GM12875 (cell line): ENCODE results near the gene DACH1.

Experiments
- H3K4me3 ChIP-seq: one replicate; pipeline ENCODE4 v1.5.1; 2011; ENCODE audit warnings: low read depth, low read length, control low read depth
- TF ChIP-seq, protein P1 (sequence below): IDR thresholded peaks from 2 replicates; pipeline ENCODE4 v1.5.1; 2011; ENCODE audit warnings: low read depth, mild to moderate bottlenecking, control low read depth, inconsistent platforms, low read length, moderate library complexity, borderline replicate concordance; ENCODE audit not compliant: insufficient read depth

DACH1 gene

DNA sequence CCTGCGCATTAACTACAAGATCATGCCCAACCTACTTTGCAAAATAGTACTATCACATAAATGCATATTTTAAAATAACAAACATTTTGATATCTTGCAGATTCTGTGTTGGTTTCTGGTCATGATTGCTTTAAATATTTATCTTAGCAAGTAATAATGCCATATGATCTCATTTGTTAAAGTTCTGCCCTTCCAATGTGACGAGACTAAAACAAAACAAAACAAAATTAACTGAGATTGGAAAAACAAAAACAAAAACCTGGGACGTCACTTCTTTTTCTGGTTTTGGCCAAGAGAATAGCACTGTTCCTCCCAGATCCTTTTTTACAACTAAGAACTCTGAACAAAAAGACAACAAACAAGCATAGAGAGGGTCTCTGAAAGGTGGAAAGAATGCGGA lies 436.3 kb downstream of the DACH1 start:
- no peak overlapping the region for H3K4me3 ChIP-seq
- TF ChIP-seq, protein P1, sequence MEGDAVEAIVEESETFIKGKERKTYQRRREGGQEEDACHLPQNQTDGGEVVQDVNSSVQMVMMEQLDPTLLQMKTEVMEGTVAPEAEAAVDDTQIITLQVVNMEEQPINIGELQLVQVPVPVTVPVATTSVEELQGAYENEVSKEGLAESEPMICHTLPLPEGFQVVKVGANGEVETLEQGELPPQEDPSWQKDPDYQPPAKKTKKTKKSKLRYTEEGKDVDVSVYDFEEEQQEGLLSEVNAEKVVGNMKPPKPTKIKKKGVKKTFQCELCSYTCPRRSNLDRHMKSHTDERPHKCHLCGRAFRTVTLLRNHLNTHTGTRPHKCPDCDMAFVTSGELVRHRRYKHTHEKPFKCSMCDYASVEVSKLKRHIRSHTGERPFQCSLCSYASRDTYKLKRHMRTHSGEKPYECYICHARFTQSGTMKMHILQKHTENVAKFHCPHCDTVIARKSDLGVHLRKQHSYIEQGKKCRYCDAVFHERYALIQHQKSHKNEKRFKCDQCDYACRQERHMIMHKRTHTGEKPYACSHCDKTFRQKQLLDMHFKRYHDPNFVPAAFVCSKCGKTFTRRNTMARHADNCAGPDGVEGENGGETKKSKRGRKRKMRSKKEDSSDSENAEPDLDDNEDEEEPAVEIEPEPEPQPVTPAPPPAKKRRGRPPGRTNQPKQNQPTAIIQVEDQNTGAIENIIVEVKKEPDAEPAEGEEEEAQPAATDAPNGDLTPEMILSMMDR, result no peak

- TF ChIP-seq, protein P1, result no peak
- no peak overlapping the region for H3K4me3 ChIP-seq
Observed at GRCh38 chr13:71417205-71417604, 449.8 kb downstream of the DACH1 start.

DNA sequence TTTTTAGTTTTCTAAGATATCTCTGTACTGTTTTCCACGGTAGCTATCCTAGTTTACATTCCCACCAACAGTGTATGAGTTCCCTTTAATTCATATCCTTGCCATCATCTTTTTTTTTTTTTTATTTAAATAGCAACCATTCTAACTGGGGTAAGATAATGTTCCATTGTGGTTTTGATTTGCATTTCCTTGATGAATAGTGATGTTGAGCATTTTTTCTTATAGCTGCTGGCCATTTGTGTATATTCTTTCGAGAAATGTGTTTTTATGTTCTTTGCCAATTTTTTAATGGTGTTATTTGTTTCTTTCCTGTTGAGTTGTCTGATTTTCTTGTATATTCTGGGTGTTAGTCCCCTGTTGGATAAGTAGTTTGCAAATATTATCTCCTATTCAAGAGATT lies 454.8 kb downstream of the DACH1 start:
- H3K4me3 ChIP-seq, result no peak overlapping the region
- TF ChIP-seq, protein P1, result no peak

- TF ChIP-seq, protein P1, result no peak
- no peak overlapping the region for H3K4me3 ChIP-seq
Observed at GRCh38 chr13:71408416-71408815, 458.6 kb downstream of the DACH1 start.

DNA sequence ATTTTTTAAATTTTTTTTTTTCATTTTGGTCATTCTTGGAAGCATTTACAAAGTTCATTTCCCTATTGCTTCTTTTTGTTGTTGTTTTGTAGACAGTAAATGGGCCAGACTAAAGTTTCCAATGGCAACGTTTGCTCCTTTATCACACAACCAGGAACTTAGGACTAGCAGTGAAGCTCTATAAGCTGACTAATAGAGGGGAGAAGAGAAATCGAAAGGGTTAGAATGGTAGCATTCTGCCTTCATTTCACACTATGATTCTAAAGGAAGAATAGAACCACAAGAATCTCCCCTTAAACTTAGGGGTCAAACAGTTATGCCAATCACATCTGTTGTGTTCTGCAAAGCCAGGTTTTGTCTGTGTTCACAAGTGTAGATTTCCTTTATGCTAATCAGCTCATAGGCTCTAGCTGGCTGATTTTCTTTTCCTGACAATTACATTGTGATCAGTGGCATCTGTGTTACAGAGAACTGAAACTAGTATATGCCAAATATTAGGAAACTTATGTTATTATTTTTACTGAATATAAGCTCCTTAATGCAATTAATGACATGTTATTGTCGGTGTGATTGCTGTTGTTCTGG lies 467.3 kb downstream of the DACH1 start:
- TF ChIP-seq, protein P1, result no peak

DNA sequence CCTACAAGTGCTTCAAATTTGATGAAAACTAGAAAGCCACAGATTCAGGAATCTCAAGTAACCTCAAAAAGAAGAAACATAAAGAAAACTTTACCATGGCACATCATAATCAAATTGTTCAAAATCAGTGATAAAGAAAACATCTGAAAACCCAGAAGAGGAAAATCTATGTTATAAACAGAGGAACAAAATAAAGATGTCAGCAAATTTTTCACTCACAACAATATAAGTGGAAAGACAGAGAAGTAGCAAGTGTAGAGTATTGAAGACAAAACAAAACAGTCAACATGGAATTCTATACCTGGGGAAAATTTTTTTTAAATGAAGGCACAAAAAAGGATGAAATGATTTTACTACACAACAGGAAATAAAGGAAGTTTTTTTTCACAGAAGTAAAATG lies 470.9 kb downstream of the DACH1 start:
- no peak overlapping the region for H3K4me3 ChIP-seq
- TF ChIP-seq, protein P1, result no peak

More for the DNA sequence above, 467.3 kb downstream of the DACH1 start:
- no peak overlapping the region for H3K4me3 ChIP-seq

DNA sequence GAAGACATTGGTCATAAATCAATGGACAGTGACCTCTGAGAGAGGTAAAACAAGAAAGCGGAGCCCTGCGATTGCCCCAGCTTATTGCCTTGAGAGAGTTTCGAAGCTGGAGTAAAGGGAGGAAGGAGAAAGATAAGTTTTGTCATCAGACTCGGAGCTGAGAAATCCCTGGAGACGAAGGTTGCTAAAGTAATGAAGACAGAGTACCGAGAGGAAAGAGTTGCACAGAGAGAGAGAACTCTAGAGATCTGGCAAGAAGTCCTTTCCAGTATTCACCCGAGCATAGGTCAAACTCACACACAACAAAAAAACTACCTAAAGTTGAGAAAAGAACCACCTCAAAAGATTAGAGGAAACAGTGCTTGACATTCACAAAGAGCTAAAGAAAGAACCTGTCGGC lies 472.0 kb downstream of the DACH1 start:
- TF ChIP-seq, protein P1, result no peak

More for the DNA sequence above, 472.0 kb downstream of the DACH1 start:
- H3K4me3 ChIP-seq, result no peak overlapping the region
